ENCODE measurements around the gene PSMD9.

The PSMD9 gene

GRCh38 chr12:121933522-121934308 lies 45.1 kb downstream of the PSMD9 start:
- TF ChIP-seq CTCF (IDR thresholded peaks at IDR 0.05; ENCODE audit: low read depth, low read length, missing control alignments), result no peak
- H3K4me3 ChIP-seq (replicated peaks; ENCODE audit: low read depth, low read length), result no peak overlapping the region
- no peak for DNase-seq (ENCODE audit: extremely low read depth, low read depth)

- H3K4me3 ChIP-seq (replicated peaks; ENCODE audit: low read depth, low read length), result no peak overlapping the region
- no peak for DNase-seq (ENCODE audit: extremely low read depth, low read depth)
- TF ChIP-seq CTCF (IDR thresholded peaks at IDR 0.05; ENCODE audit: low read depth, low read length, missing control alignments), result no peak
These were observed 45.7 kb downstream of the PSMD9 start for GRCh38 chr12:121934309-121934664.

- TF ChIP-seq CTCF (IDR thresholded peaks at IDR 0.05; ENCODE audit: low read depth, low read length, missing control alignments), result no peak
- DNase-seq (ENCODE audit: extremely low read depth, low read depth), result no peak
- H3K4me3 ChIP-seq (replicated peaks; ENCODE audit: low read depth, low read length), result no peak overlapping the region
These were observed 49.1 kb downstream of the PSMD9 start for GRCh38 chr12:121937654-121938053.

- DNase-seq (ENCODE audit: extremely low read depth, low read depth), result no peak
- no peak overlapping the region for H3K4me3 ChIP-seq (replicated peaks; ENCODE audit: low read depth, low read length)
- TF ChIP-seq CTCF (IDR thresholded peaks at IDR 0.05; ENCODE audit: low read depth, low read length, missing control alignments), result no peak
These were observed 50.6 kb downstream of the PSMD9 start for GRCh38 chr12:121939186-121939585.

- TF ChIP-seq CTCF (IDR thresholded peaks at IDR 0.05; ENCODE audit: low read depth, low read length, missing control alignments), result no peak
- no peak for DNase-seq (ENCODE audit: extremely low read depth, low read depth)
- no peak overlapping the region for H3K4me3 ChIP-seq (replicated peaks; ENCODE audit: low read depth, low read length)
These were observed 51.6 kb downstream of the PSMD9 start for GRCh38 chr12:121939992-121940766.

GRCh38 chr12:121942145-121942718 lies 53.6 kb downstream of the PSMD9 start:
- TF ChIP-seq CTCF (IDR thresholded peaks at IDR 0.05; ENCODE audit: low read depth, low read length, missing control alignments), result no peak
- no peak for DNase-seq (ENCODE audit: extremely low read depth, low read depth)

More at GRCh38 chr12:121942145-121942718, 53.6 kb downstream of the PSMD9 start:
- no peak overlapping the region for H3K4me3 ChIP-seq (replicated peaks; ENCODE audit: low read depth, low read length)

All from HFF-Myc (cell line).